DOHH2 (cell line): Measurements from ENCODE around the gene PCBD2.

ENCODE experiments used
- CTCF ChIP-seq: fragments of 200-600 bp; sonication (generic); IDR thresholded peaks from one replicate; pipeline ENCODE4 v1.5.1; 2014; ENCODE audit warnings: antibody characterized with exemption, mild to moderate bottlenecking, low read depth, low read length; ENCODE audit not compliant: poor library complexity, severe bottlenecking
- EZH2phosphoT487 ChIP-seq: fragments of 200-600 bp; sonication (generic); IDR thresholded peaks from 2 replicates; pipeline ENCODE4 v1.6.1; 2017; ENCODE audit warnings: borderline replicate concordance, mild to moderate bottlenecking, antibody characterized with exemption, low read length, moderate library complexity, mixed read lengths

GRCh38 chr5:134967607-134968006 lies 62.7 kb downstream of the PCBD2 start, which contains the start of gene CATSPER3:
- no peak for TF ChIP-seq CTCF
- TF ChIP-seq EZH2phosphoT487, result no peak
